ENCODE results near the gene APOL6. TPM values are rescaled to one million over a fixed set of nuclear protein-coding genes. Genes with fewer than 3 reads are reported as not detected.

The APOL6 gene
- total RNA-seq, 1 experiment from 2014 or later, result 13.9 TPM

DNA sequence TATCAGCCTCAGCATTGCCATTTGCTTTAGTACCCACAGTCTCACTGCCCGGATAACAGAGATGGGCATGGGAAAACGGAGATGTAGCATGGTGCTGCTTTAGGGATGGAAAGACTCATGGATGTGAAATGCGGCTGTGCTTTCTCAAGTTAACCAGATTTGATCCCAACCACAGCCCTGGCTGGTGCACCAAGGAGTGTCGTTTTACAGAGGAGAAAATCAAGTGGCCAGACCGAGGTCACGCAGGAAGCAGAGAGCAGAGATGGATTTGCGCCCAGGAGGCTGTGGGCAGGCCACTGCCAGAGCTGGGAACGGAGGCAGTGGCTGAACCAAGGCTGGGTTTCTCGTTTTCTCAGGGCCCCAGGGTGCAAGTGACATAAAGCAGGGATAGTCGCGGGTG lies 40.2 kb upstream of the APOL6 start:
- no peak for DNase-seq
- no peaks in the 10 kb centered on the region for H3K4me1 Mint-ChIP-seq (ENCODE audit: low read depth, unreplicated experiment)
- H3K9me3 ChIP-seq, result no peaks in the 10 kb centered on the region
- ChIA-PET POLR2A (no interaction called here), CTCF (no interaction called here)
- no peaks in the 10 kb centered on the region for H3K27me3 ChIP-seq (replicated peaks; ENCODE audit: control insufficient read depth, insufficient read depth, low read length)
- BruUV-seq (replicated peaks), result no TSS peak
- no peak overlapping the region for H3K27ac Mint-ChIP-seq (ENCODE audit: unreplicated experiment)
- intact Hi-C loops (cut with micrococcal nuclease; ENCODE audit: unreplicated experiment), result no loop called here
- no peak overlapping the region for H3K4me3 ChIP-seq (ENCODE audit: low read depth, low read length)
- TF ChIP-seq, protein P1, sequence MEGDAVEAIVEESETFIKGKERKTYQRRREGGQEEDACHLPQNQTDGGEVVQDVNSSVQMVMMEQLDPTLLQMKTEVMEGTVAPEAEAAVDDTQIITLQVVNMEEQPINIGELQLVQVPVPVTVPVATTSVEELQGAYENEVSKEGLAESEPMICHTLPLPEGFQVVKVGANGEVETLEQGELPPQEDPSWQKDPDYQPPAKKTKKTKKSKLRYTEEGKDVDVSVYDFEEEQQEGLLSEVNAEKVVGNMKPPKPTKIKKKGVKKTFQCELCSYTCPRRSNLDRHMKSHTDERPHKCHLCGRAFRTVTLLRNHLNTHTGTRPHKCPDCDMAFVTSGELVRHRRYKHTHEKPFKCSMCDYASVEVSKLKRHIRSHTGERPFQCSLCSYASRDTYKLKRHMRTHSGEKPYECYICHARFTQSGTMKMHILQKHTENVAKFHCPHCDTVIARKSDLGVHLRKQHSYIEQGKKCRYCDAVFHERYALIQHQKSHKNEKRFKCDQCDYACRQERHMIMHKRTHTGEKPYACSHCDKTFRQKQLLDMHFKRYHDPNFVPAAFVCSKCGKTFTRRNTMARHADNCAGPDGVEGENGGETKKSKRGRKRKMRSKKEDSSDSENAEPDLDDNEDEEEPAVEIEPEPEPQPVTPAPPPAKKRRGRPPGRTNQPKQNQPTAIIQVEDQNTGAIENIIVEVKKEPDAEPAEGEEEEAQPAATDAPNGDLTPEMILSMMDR (IDR thresholded peaks at IDR 0.05; ENCODE audit: insufficient read depth in 1 of 2, low read depth in 1 of 2, low read length in 1 of 2, severe bottlenecking in 1 of 2, unreplicated experiment in 1 of 2), result no peak
- H3K9me3 Mint-ChIP-seq (ENCODE audit: unreplicated experiment), result no peaks in the 10 kb centered on the region
- H3K36me3 Mint-ChIP-seq (ENCODE audit: insufficient read depth, unreplicated experiment), result no peaks in the 10 kb centered on the region
- no peaks in the 10 kb centered on the region for H3K4me1 ChIP-seq
- H3K27me3 Mint-ChIP-seq (ENCODE audit: insufficient read depth, unreplicated experiment), result peaks cover 3% of the 10 kb centered on the region
- no peak overlapping the region for H3K4me3 Mint-ChIP-seq (ENCODE audit: unreplicated experiment)
- no peaks in the 10 kb centered on the region for H3K36me3 ChIP-seq (ENCODE audit: control insufficient read depth, insufficient read depth, low read length)

DNA sequence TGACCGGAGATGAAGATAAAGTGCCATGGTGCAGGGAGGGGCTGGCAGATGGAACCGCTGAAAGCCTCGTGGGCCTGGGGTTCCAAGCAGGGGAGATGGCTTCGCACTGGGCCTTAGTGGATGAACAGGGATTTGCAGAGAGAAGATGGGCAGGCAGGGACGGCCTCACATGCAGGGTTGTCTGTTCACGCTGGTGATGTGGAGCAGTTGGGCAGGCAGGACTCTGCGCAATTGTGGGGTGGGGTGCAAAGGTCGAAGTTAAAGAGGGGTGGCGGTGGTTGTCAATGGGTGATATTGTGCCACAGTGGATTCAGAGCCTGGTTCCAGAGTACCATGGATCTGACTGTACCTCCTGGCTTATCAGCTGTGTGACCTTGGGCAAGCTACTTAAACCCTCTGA lies 39.0 kb upstream of the APOL6 start:
- ChIA-PET CTCF (no interaction called here), POLR2A (no interaction called here)
- H3K36me3 Mint-ChIP-seq (ENCODE audit: insufficient read depth, unreplicated experiment), result no peaks in the 10 kb centered on the region
- H3K27me3 Mint-ChIP-seq (ENCODE audit: insufficient read depth, unreplicated experiment), result peaks cover 3% of the 10 kb centered on the region
- H3K9me3 ChIP-seq, result no peaks in the 10 kb centered on the region
- DNase-seq, result no peak
- no peaks in the 10 kb centered on the region for H3K9me3 Mint-ChIP-seq (ENCODE audit: unreplicated experiment)
- H3K4me1 ChIP-seq, result no peaks in the 10 kb centered on the region
- no peaks in the 10 kb centered on the region for H3K36me3 ChIP-seq (ENCODE audit: control insufficient read depth, insufficient read depth, low read length)
- BruUV-seq (replicated peaks), result no TSS peak
- intact Hi-C loops (cut with micrococcal nuclease; ENCODE audit: unreplicated experiment), result no loop called here
- no peaks in the 10 kb centered on the region for H3K4me1 Mint-ChIP-seq (ENCODE audit: low read depth, unreplicated experiment)
- no peaks in the 10 kb centered on the region for H3K27me3 ChIP-seq (replicated peaks; ENCODE audit: control insufficient read depth, insufficient read depth, low read length)
- no peak overlapping the region for H3K4me3 Mint-ChIP-seq (ENCODE audit: unreplicated experiment)
- TF ChIP-seq, protein P1 (IDR thresholded peaks at IDR 0.05; ENCODE audit: insufficient read depth in 1 of 2, low read depth in 1 of 2, low read length in 1 of 2, severe bottlenecking in 1 of 2, unreplicated experiment in 1 of 2), result no peak
- no peak overlapping the region for H3K27ac Mint-ChIP-seq (ENCODE audit: unreplicated experiment)
- no peak overlapping the region for H3K4me3 ChIP-seq (ENCODE audit: low read depth, low read length)

DNA sequence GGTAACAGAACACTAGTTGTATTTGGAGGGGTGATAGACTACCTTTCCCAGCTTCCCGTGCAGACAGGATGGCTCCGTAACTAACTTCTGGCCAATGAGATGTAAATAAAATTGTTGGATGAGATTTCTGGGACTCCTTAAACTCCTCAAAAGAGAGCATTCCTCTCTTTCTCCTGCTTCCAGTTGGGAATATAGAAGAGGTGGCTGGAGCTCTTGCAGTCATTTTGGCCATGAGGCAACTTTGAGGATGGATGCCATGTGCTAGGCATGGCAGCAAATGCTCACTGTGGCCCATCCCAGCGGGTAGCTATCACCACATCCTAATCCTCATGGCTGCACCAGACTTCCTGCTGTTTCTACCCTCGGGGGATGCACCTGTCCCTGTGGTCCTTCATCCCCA lies 38.5 kb upstream of the APOL6 start:
- Histone ChIP-seq H3K4me1 (no peaks in the 10 kb centered on the region), H3K36me3 (ENCODE audit: control insufficient read depth, insufficient read depth, low read length) (no peaks in the 10 kb centered on the region), H3K9me3 (no peaks in the 10 kb centered on the region), H3K4me3 (ENCODE audit: low read depth, low read length) (no peak overlapping the region), H3K27me3 (replicated peaks; ENCODE audit: control insufficient read depth, insufficient read depth, low read length) (no peaks in the 10 kb centered on the region)
- TF ChIP-seq, protein P1 (IDR thresholded peaks at IDR 0.05; ENCODE audit: insufficient read depth in 1 of 2, low read depth in 1 of 2, low read length in 1 of 2, severe bottlenecking in 1 of 2, unreplicated experiment in 1 of 2), result no peak
- DNase-seq, result no peak
- Mint-ChIP-seq H3K27ac (ENCODE audit: unreplicated experiment) (no peak overlapping the region), H3K36me3 (ENCODE audit: insufficient read depth, unreplicated experiment) (no peaks in the 10 kb centered on the region), H3K27me3 (ENCODE audit: insufficient read depth, unreplicated experiment) (peaks cover 3% of the 10 kb centered on the region), H3K4me3 (ENCODE audit: unreplicated experiment) (no peak overlapping the region), H3K4me1 (ENCODE audit: low read depth, unreplicated experiment) (no peaks in the 10 kb centered on the region), H3K9me3 (ENCODE audit: unreplicated experiment) (no peaks in the 10 kb centered on the region)
- ChIA-PET CTCF (no interaction called here), POLR2A (no interaction called here)
- no TSS peak for BruUV-seq (replicated peaks)
- intact Hi-C loops (cut with micrococcal nuclease; ENCODE audit: unreplicated experiment), result no loop called here
